Upper lobe of left lung (tissue), 4 donors: Measurements from ENCODE around the gene CABCOCO1.

Source experiments
- POLR2A ChIP-seq, 4 donors: fragments of 450-650 bp; IDR thresholded peaks; one replicate each; pipeline ENCODE4 v1.5.1; 2016 to 2017; ENCODE audit warnings: antibody characterized with exemption in 4 of 4, mild to moderate bottlenecking in 2 of 4
- POLR2AphosphoS5 ChIP-seq, 2 donors: sonication (generic); formaldehyde crosslinking; IDR thresholded peaks; one replicate each; pipeline ENCODE4 v1.5.1; 2017; ENCODE audit warnings: antibody characterized with exemption in 2 of 2
- TF ChIP-seq, protein P1 (sequence below), 6 experiments: fragments of 450-650 bp in 4 of 6; fragments of 200-600 bp in 2 of 6; sonication (generic) in 2 of 6; IDR thresholded peaks; one replicate each; pipeline ENCODE4 v1.5.1; 2016 to 2019; ENCODE audit warnings: antibody characterized with exemption in 6 of 6

DNA sequence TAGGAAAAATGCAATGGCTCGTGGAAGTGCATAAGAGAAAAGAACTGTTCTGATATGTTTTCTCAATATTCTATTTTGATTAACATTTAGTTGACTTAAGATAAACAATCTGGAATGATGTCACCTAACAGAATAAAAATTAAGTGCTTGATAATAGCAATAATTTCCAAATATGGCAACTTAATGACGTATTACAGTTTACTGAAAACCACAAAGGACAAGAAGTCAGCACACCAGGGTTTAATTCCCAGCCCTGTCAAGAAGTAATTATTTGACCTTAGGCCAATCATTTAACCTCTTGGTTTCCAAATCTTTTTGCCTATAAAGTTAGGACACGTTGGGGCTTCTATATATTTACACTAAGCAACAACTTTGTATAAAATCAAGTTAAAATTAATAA lies 95.7 kb downstream of the CABCOCO1 start:
- TF ChIP-seq, protein P1, sequence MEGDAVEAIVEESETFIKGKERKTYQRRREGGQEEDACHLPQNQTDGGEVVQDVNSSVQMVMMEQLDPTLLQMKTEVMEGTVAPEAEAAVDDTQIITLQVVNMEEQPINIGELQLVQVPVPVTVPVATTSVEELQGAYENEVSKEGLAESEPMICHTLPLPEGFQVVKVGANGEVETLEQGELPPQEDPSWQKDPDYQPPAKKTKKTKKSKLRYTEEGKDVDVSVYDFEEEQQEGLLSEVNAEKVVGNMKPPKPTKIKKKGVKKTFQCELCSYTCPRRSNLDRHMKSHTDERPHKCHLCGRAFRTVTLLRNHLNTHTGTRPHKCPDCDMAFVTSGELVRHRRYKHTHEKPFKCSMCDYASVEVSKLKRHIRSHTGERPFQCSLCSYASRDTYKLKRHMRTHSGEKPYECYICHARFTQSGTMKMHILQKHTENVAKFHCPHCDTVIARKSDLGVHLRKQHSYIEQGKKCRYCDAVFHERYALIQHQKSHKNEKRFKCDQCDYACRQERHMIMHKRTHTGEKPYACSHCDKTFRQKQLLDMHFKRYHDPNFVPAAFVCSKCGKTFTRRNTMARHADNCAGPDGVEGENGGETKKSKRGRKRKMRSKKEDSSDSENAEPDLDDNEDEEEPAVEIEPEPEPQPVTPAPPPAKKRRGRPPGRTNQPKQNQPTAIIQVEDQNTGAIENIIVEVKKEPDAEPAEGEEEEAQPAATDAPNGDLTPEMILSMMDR (IDR thresholded peaks at IDR 0.05) = no peak
- TF ChIP-seq POLR2A (IDR thresholded peaks at IDR 0.05) (no peak), POLR2AphosphoS5 (IDR thresholded peaks at IDR 0.05) (no peak)
